Muscle layer of colon (tissue), 2 donors: ENCODE measurements around the gene CYP26A1.

ENCODE experiments used
- H3K27ac ChIP-seq: one replicate; pipeline ENCODE4 v1.7.0; 2013; ENCODE audit warnings: low read depth, mild to moderate bottlenecking, low read length, moderate library complexity
- H3K27me3 ChIP-seq, 2 donors: one replicate each; pipeline ENCODE4 v1.7.0; 2013; ENCODE audit warnings: low read length in 2 of 2, mild to moderate bottlenecking in 2 of 2; ENCODE audit not compliant: insufficient read depth in 2 of 2, control insufficient read depth in 1 of 2
- H3K36me3 ChIP-seq: one replicate; pipeline ENCODE4 v1.7.0; 2013; ENCODE audit warnings: mild to moderate bottlenecking, low read length; ENCODE audit not compliant: insufficient read depth
- H3K4me1 ChIP-seq: one replicate; pipeline ENCODE4 v1.7.0; 2013; ENCODE audit warnings: mild to moderate bottlenecking, low read length; ENCODE audit not compliant: insufficient read depth
- H3K4me3 ChIP-seq, 2 donors: one replicate each; pipeline ENCODE4 v1.7.0; 2013; ENCODE audit warnings: low read length in 2 of 2, low read depth in 1 of 2, mild to moderate bottlenecking in 1 of 2, moderate library complexity in 1 of 2
- H3K9ac ChIP-seq: one replicate; pipeline ENCODE4 v1.7.0; 2013; ENCODE audit warnings: low read length
- H3K9me3 ChIP-seq: one replicate; pipeline ENCODE4 v1.7.0; 2013; ENCODE audit warnings: mild to moderate bottlenecking, low read length
- donor health status: abdominal sarcoma.
- donor health status: Adenocarcinoma of cecum.

The CYP26A1 gene

GRCh38 chr10:93073539-93074146 is at the start of gene CYP26A1:
Gene CYP26A1, plus strand, starts transcription at chr10:93073893. Its CDS starts 42 bp downstream, at chr10:93073935.
- no peaks in the 10 kb centered on the region for H3K9me3 ChIP-seq
- H3K4me1 ChIP-seq, result peaks cover 22% of the 10 kb centered on the region
- no peak within 1 kb of the TSS for H3K9ac ChIP-seq
- no peak within 1 kb of the TSS for H3K27ac ChIP-seq
- H3K36me3 ChIP-seq, result no peaks in the 10 kb centered on the region
- H3K27me3 ChIP-seq, result peaks cover 14 to 61% of the 10 kb centered on the region in 2 donors
- H3K4me3 ChIP-seq, result peak within 1 kb of the TSS in 1 of 2 donors; percentile 20

- Histone ChIP-seq H3K4me1 (no peaks in the 10 kb centered on the region), H3K9me3 (no peaks in the 10 kb centered on the region), H3K27me3 (no peaks in the 10 kb centered on the region), H3K27ac (no peak overlapping the region), H3K36me3 (no peaks in the 10 kb centered on the region), H3K4me3 (no peak overlapping the region), H3K9ac (no peak overlapping the region)
Measured at GRCh38 chr10:93026072-93026471, 47.6 kb upstream of the CYP26A1 start.

- no peaks in the 10 kb centered on the region for H3K9me3 ChIP-seq
- H3K4me1 ChIP-seq, result peaks cover 2% of the 10 kb centered on the region
Measured at GRCh38 chr10:93027508-93027907, 46.2 kb upstream of the CYP26A1 start.

GRCh38 chr10:93028883-93029282 is 44.8 kb upstream of the CYP26A1 start:
- no peak overlapping the region for H3K9ac ChIP-seq
- H3K27ac ChIP-seq, result no peak overlapping the region
- H3K9me3 ChIP-seq, result no peaks in the 10 kb centered on the region
- peaks cover 5% of the 10 kb centered on the region for H3K4me1 ChIP-seq
- no peaks in the 10 kb centered on the region for H3K27me3 ChIP-seq
- H3K4me3 ChIP-seq, result no peak overlapping the region
- H3K36me3 ChIP-seq, result no peaks in the 10 kb centered on the region

More at GRCh38 chr10:93027508-93027907, 46.2 kb upstream of the CYP26A1 start:
- no peaks in the 10 kb centered on the region for H3K36me3 ChIP-seq
- no peaks in the 10 kb centered on the region for H3K27me3 ChIP-seq
- H3K27ac ChIP-seq, result no peak overlapping the region
- no peak overlapping the region for H3K4me3 ChIP-seq
- no peak overlapping the region for H3K9ac ChIP-seq

GRCh38 chr10:93030409-93030808 is 43.3 kb upstream of the CYP26A1 start:
- Histone ChIP-seq H3K9ac (no peak overlapping the region), H3K36me3 (no peaks in the 10 kb centered on the region), H3K27me3 (no peaks in the 10 kb centered on the region), H3K27ac (no peak overlapping the region), H3K4me3 (no peak overlapping the region), H3K4me1 (peaks cover 5% of the 10 kb centered on the region), H3K9me3 (no peaks in the 10 kb centered on the region)

- Histone ChIP-seq H3K27me3 (no peaks in the 10 kb centered on the region), H3K4me3 (no peak overlapping the region), H3K9me3 (no peaks in the 10 kb centered on the region), H3K9ac (no peak overlapping the region), H3K27ac (no peak overlapping the region), H3K4me1 (peaks cover 5% of the 10 kb centered on the region), H3K36me3 (no peaks in the 10 kb centered on the region)
Measured at GRCh38 chr10:93032105-93032808, 41.4 kb upstream of the CYP26A1 start.

GRCh38 chr10:93032809-93033137 is 40.9 kb upstream of the CYP26A1 start:
- Histone ChIP-seq H3K27me3 (no peaks in the 10 kb centered on the region), H3K27ac (no peak overlapping the region), H3K4me1 (peaks cover 5% of the 10 kb centered on the region), H3K9ac (no peak overlapping the region), H3K4me3 (no peak overlapping the region), H3K36me3 (no peaks in the 10 kb centered on the region), H3K9me3 (no peaks in the 10 kb centered on the region)

GRCh38 chr10:93034426-93034825 is 39.3 kb upstream of the CYP26A1 start:
- H3K27ac ChIP-seq, result no peak overlapping the region
- no peak overlapping the region for H3K9ac ChIP-seq
- no peaks in the 10 kb centered on the region for H3K27me3 ChIP-seq
- no peaks in the 10 kb centered on the region for H3K36me3 ChIP-seq
- H3K4me1 ChIP-seq, result peaks cover 5% of the 10 kb centered on the region
- H3K4me3 ChIP-seq, result no peak overlapping the region
- H3K9me3 ChIP-seq, result no peaks in the 10 kb centered on the region

- H3K4me3 ChIP-seq, result no peak overlapping the region
- H3K9ac ChIP-seq, result no peak overlapping the region
- no peaks in the 10 kb centered on the region for H3K27me3 ChIP-seq
- no peaks in the 10 kb centered on the region for H3K36me3 ChIP-seq
- H3K27ac ChIP-seq, result no peak overlapping the region
- H3K9me3 ChIP-seq, result no peaks in the 10 kb centered on the region
- no peaks in the 10 kb centered on the region for H3K4me1 ChIP-seq
Measured at GRCh38 chr10:93039110-93039509, 34.6 kb upstream of the CYP26A1 start.

GRCh38 chr10:93039721-93040120 is 34.0 kb upstream of the CYP26A1 start:
- no peak overlapping the region for H3K27ac ChIP-seq
- no peaks in the 10 kb centered on the region for H3K27me3 ChIP-seq
- H3K4me1 ChIP-seq, result no peaks in the 10 kb centered on the region
- H3K9me3 ChIP-seq, result no peaks in the 10 kb centered on the region
- no peak overlapping the region for H3K4me3 ChIP-seq
- H3K9ac ChIP-seq, result no peak overlapping the region
- H3K36me3 ChIP-seq, result no peaks in the 10 kb centered on the region

- H3K9ac ChIP-seq, result no peak overlapping the region
- no peak overlapping the region for H3K4me3 ChIP-seq
- peaks cover 12 to 15% of the 10 kb centered on the region in 2 donors for H3K27me3 ChIP-seq
- H3K4me1 ChIP-seq, result no peaks in the 10 kb centered on the region
- H3K36me3 ChIP-seq, result peaks cover 10% of the 10 kb centered on the region
- H3K27ac ChIP-seq, result no peak overlapping the region
- H3K9me3 ChIP-seq, result no peaks in the 10 kb centered on the region
Measured at GRCh38 chr10:93054486-93054885, 19.2 kb upstream of the CYP26A1 start.

GRCh38 chr10:93058139-93058538 is 15.6 kb upstream of the CYP26A1 start:
- H3K4me3 ChIP-seq, result no peak overlapping the region
- H3K9ac ChIP-seq, result no peak overlapping the region
- peaks cover 20 to 48% of the 10 kb centered on the region in 2 donors for H3K27me3 ChIP-seq
- peaks cover 5% of the 10 kb centered on the region for H3K4me1 ChIP-seq
- no peak overlapping the region for H3K27ac ChIP-seq
- H3K9me3 ChIP-seq, result no peaks in the 10 kb centered on the region
- H3K36me3 ChIP-seq, result peaks cover 10% of the 10 kb centered on the region
